Measurements from ENCODE around the gene NHLH1.

Gene NHLH1

DNA sequence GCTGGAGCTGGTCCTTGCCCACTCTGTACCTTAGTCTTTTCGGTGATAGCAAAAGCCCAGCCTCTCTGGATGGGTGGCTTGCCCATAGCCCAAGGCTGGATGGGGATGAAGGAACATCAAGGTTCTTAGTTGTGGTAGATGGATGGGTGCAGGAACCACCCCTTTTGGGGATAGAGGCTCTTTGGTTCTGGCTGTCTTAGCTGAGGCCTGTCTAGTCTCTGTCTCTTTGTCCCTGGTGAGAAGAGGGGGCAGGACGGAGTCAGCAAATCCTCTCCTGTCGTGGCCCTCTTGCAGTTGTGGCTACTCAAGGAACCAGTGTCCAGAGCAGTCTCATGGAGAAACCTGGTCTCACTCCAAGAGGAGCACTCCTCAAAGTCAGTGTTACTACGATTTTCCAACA is 42.0 kb downstream of the NHLH1 start:
- Histone ChIP-seq H3K9me3 (ENCODE audit: control insufficient read depth, low read length) (no peaks in the 10 kb centered on the region), H3K4me1 (ENCODE audit: control insufficient read depth, insufficient read depth, low read length) (peaks cover 41% of the 10 kb centered on the region), H3K27me3 (ENCODE audit: control insufficient read depth, insufficient read depth, low read length) (no peaks in the 10 kb centered on the region), H3K4me3 (ENCODE audit: low read length) (no peak overlapping the region), H3K36me3 (ENCODE audit: control insufficient read depth, insufficient read depth, low read length) (no peaks in the 10 kb centered on the region), H3K9ac (ENCODE audit: low read length) (no peak overlapping the region)

GRCh38 chr1:160409486-160409885 is 42.6 kb downstream of the NHLH1 start:
- H3K27me3 ChIP-seq (ENCODE audit: control insufficient read depth, insufficient read depth, low read length) = no peaks in the 10 kb centered on the region
- peaks cover 41% of the 10 kb centered on the region for H3K4me1 ChIP-seq (ENCODE audit: control insufficient read depth, insufficient read depth, low read length)
- no peaks in the 10 kb centered on the region for H3K9me3 ChIP-seq (ENCODE audit: control insufficient read depth, low read length)
- H3K4me3 ChIP-seq (ENCODE audit: low read length) = no peak overlapping the region
- H3K9ac ChIP-seq (ENCODE audit: low read length) = no peak overlapping the region
- H3K36me3 ChIP-seq (ENCODE audit: control insufficient read depth, insufficient read depth, low read length) = no peaks in the 10 kb centered on the region

DNA sequence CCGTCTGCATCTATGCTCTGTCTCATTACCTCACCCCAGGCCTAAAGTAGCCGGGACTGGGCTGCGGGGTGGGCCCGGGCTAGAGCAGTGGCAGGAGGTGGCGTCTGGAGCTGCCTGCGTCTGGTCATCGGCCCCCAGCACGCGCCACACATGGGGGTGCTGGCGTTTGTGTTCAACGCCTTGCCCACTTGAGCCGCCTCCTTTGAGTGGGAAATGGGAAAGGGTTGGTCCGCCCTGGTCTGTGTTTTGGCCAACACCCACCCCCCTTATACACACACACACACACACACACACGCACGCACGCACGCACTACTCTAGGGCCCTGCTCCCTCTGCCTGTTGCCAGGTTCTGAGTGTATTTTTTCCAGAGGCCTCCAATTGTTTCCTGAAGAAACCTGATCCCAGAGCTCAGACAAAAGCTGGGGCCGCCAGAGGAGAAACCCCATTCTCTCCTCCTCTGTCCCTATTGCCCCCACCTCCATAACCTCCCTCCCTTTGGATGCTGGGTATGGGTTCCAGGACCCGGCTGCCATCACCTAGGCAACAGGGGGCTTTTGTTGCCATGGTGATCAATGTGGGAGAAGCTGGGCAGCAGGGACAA is 43.6 kb downstream of the NHLH1 start:
- peak overlapping the region; percentile 15 for H3K9ac ChIP-seq (ENCODE audit: low read length)
- H3K36me3 ChIP-seq (ENCODE audit: control insufficient read depth, insufficient read depth, low read length) = no peaks in the 10 kb centered on the region
- no peaks in the 10 kb centered on the region for H3K27me3 ChIP-seq (ENCODE audit: control insufficient read depth, insufficient read depth, low read length)
- H3K9me3 ChIP-seq (ENCODE audit: control insufficient read depth, low read length) = no peaks in the 10 kb centered on the region
- H3K4me3 ChIP-seq (ENCODE audit: low read length) = no peak overlapping the region
- H3K4me1 ChIP-seq (ENCODE audit: control insufficient read depth, insufficient read depth, low read length) = peaks cover 41% of the 10 kb centered on the region

DNA sequence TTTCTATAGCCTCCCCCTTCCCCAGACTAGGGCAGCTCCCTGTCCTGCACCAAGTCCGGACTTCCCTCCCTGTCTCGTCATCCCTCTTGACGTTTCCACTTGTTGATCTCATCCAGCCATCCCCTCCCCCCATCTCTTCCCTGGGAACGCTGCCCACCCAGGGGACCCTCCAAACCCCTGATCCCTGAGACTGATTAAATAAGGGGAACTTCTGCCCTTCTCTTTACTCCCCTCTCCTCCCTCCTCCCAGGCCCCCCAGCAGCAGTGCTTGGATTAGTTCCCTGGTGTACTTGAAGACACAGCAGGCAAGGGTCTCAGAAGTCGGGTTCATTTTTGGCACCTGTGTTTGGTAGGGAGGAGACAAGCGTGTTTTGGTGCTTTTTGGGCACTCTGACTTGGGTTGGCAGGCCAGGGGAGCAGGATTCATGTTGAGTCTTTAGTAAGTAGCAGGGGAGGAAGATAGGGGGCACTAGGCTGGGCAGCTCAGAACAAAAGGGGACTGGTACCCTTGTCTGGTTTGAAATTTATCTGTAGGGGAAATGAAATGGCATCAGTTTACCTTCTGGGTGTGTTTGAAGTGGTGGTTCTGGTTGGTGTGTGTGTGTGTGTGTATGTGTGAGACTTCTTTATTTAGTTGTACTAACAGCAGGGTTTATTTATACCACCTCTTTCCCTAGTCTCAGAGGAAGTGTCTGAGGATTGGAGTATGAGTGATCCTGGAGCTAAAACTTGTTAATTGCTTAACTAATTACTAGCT is 44.6 kb downstream of the NHLH1 start:
- Histone ChIP-seq H3K9me3 (ENCODE audit: control insufficient read depth, low read length) (no peaks in the 10 kb centered on the region), H3K4me1 (ENCODE audit: control insufficient read depth, insufficient read depth, low read length) (peaks cover 34% of the 10 kb centered on the region), H3K27me3 (ENCODE audit: control insufficient read depth, insufficient read depth, low read length) (no peaks in the 10 kb centered on the region), H3K4me3 (ENCODE audit: low read length) (no peak overlapping the region), H3K36me3 (ENCODE audit: control insufficient read depth, insufficient read depth, low read length) (no peaks in the 10 kb centered on the region), H3K9ac (ENCODE audit: low read length) (peak overlapping the region; percentile 39)

GRCh38 chr1:160412028-160412362 is 45.1 kb downstream of the NHLH1 start:
- H3K27me3 ChIP-seq (ENCODE audit: control insufficient read depth, insufficient read depth, low read length) = no peaks in the 10 kb centered on the region
- no peak overlapping the region for H3K4me3 ChIP-seq (ENCODE audit: low read length)
- no peak overlapping the region for H3K9ac ChIP-seq (ENCODE audit: low read length)
- H3K4me1 ChIP-seq (ENCODE audit: control insufficient read depth, insufficient read depth, low read length) = peaks cover 32% of the 10 kb centered on the region
- no peaks in the 10 kb centered on the region for H3K9me3 ChIP-seq (ENCODE audit: control insufficient read depth, low read length)
- no peaks in the 10 kb centered on the region for H3K36me3 ChIP-seq (ENCODE audit: control insufficient read depth, insufficient read depth, low read length)

DNA sequence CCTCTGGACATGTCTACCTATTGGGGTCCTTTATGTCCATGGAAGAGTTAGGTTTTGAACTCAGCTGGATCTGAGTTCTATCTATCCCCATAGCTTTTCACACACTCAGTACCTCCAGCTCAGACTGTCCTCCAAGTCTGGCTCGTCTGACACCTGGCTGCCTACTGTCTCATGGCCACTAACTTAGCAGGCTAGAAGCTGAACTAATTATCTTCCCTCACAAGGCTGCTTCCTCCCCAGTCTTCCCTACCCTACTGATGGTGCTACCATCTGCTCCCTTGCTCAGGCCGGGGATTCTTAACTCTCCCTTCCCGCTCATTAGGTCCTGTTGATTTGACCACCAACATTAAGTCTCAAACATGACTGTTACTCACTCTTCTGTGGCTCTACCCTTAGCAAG is 46.8 kb downstream of the NHLH1 start:
- Histone ChIP-seq H3K27me3 (ENCODE audit: control insufficient read depth, insufficient read depth, low read length) (no peaks in the 10 kb centered on the region), H3K4me3 (ENCODE audit: low read length) (no peak overlapping the region), H3K9me3 (ENCODE audit: control insufficient read depth, low read length) (no peaks in the 10 kb centered on the region), H3K36me3 (ENCODE audit: control insufficient read depth, insufficient read depth, low read length) (no peaks in the 10 kb centered on the region), H3K9ac (ENCODE audit: low read length) (no peak overlapping the region), H3K4me1 (ENCODE audit: control insufficient read depth, insufficient read depth, low read length) (peaks cover 18% of the 10 kb centered on the region)

DNA sequence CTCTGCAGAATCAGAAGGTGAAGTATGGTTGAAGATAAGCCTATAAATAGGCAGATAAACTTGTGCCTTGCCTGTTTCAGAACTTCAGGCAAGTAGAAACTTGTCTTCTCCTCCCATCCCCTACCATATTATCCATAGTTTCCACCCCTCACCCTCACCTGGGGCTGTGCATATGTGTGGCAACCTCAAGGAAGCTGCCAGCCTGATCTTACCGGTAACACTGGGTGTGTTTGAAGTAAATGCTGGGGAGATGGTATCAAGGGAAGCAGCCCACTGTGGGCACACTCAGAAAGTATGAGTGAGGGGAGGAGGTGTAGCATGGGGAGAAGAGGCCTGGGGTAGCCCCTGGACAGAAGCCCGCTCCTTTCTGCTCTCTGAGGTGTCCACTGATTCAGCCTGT is 48.0 kb downstream of the NHLH1 start:
- H3K36me3 ChIP-seq (ENCODE audit: control insufficient read depth, insufficient read depth, low read length) = no peaks in the 10 kb centered on the region

GRCh38 chr1:160415696-160416290 is 48.9 kb downstream of the NHLH1 start:
- no peaks in the 10 kb centered on the region for H3K9me3 ChIP-seq (ENCODE audit: control insufficient read depth, low read length)
- no peak overlapping the region for H3K4me3 ChIP-seq (ENCODE audit: low read length)
- H3K9ac ChIP-seq (ENCODE audit: low read length) = no peak overlapping the region
- H3K4me1 ChIP-seq (ENCODE audit: control insufficient read depth, insufficient read depth, low read length) = peaks cover 9% of the 10 kb centered on the region
- no peaks in the 10 kb centered on the region for H3K36me3 ChIP-seq (ENCODE audit: control insufficient read depth, insufficient read depth, low read length)
- H3K27me3 ChIP-seq (ENCODE audit: control insufficient read depth, insufficient read depth, low read length) = no peaks in the 10 kb centered on the region

More for the DNA sequence above, 48.0 kb downstream of the NHLH1 start:
- no peaks in the 10 kb centered on the region for H3K9me3 ChIP-seq (ENCODE audit: control insufficient read depth, low read length)
- H3K9ac ChIP-seq (ENCODE audit: low read length) = no peak overlapping the region
- H3K4me1 ChIP-seq (ENCODE audit: control insufficient read depth, insufficient read depth, low read length) = peaks cover 13% of the 10 kb centered on the region
- no peaks in the 10 kb centered on the region for H3K27me3 ChIP-seq (ENCODE audit: control insufficient read depth, insufficient read depth, low read length)
- H3K4me3 ChIP-seq (ENCODE audit: low read length) = no peak overlapping the region

DNA sequence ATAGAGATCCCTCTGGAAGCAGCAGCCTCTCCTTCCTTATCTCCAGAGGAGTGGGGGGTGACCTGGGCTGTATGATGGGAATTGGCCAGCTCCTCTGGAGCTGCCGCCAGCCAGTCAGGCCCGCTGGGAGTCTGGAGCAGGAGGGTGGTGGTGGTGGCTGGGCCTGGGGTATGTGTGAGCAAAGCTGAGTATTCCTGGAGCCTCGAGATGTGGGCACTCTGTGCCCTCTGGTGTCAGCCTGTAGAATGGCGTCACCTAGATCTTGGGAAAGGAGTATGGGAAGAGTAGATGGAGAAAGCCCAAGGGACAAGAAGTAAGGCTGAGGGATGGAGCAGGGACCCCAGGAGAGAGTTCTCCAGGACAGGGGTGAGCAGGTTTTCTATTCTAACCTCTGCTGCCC is 49.5 kb downstream of the NHLH1 start:
- Histone ChIP-seq H3K4me3 (ENCODE audit: low read length) (no peak overlapping the region), H3K9ac (ENCODE audit: low read length) (no peak overlapping the region), H3K9me3 (ENCODE audit: control insufficient read depth, low read length) (no peaks in the 10 kb centered on the region), H3K4me1 (ENCODE audit: control insufficient read depth, insufficient read depth, low read length) (peaks cover 5% of the 10 kb centered on the region), H3K36me3 (ENCODE audit: control insufficient read depth, insufficient read depth, low read length) (no peaks in the 10 kb centered on the region), H3K27me3 (ENCODE audit: control insufficient read depth, insufficient read depth, low read length) (no peaks in the 10 kb centered on the region)

DNA sequence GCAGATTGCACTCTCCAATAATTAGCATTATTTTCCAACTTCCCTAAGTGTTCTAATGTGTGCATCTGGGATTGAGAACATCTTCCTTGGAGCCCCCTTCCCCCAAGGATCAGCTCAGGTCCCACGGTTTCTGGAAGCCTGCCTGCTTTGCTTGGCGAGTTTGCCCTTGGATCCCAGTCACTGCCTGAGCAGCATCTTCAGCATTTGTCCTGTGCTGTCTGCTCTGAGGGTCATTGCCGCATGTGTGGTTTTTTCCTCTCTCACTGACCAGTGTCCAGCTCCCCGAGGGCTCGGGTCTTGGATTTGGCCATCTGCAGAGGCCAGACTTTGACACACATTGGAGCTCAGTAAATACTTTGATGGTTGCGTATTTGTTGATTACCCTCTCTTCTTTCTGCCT is 51.6 kb downstream of the NHLH1 start:
- no peaks in the 10 kb centered on the region for H3K36me3 ChIP-seq (ENCODE audit: control insufficient read depth, insufficient read depth, low read length)
- H3K9me3 ChIP-seq (ENCODE audit: control insufficient read depth, low read length) = no peaks in the 10 kb centered on the region
- H3K4me3 ChIP-seq (ENCODE audit: low read length) = no peak overlapping the region
- no peaks in the 10 kb centered on the region for H3K4me1 ChIP-seq (ENCODE audit: control insufficient read depth, insufficient read depth, low read length)
- H3K9ac ChIP-seq (ENCODE audit: low read length) = no peak overlapping the region
- no peaks in the 10 kb centered on the region for H3K27me3 ChIP-seq (ENCODE audit: control insufficient read depth, insufficient read depth, low read length)

- Histone ChIP-seq H3K36me3 (ENCODE audit: control insufficient read depth, insufficient read depth, low read length) (no peaks in the 10 kb centered on the region), H3K9ac (ENCODE audit: low read length) (no peak overlapping the region), H3K27me3 (ENCODE audit: control insufficient read depth, insufficient read depth, low read length) (no peaks in the 10 kb centered on the region), H3K9me3 (ENCODE audit: control insufficient read depth, low read length) (no peaks in the 10 kb centered on the region), H3K4me1 (ENCODE audit: control insufficient read depth, insufficient read depth, low read length) (no peaks in the 10 kb centered on the region), H3K4me3 (ENCODE audit: low read length) (no peak overlapping the region)
Measured at GRCh38 chr1:160419150-160419837, 52.4 kb downstream of the NHLH1 start.

- H3K4me1 ChIP-seq (ENCODE audit: control insufficient read depth, insufficient read depth, low read length) = no peaks in the 10 kb centered on the region
- H3K27me3 ChIP-seq (ENCODE audit: control insufficient read depth, insufficient read depth, low read length) = no peaks in the 10 kb centered on the region
- H3K4me3 ChIP-seq (ENCODE audit: low read length) = no peak overlapping the region
- no peak overlapping the region for H3K9ac ChIP-seq (ENCODE audit: low read length)
- no peaks in the 10 kb centered on the region for H3K9me3 ChIP-seq (ENCODE audit: control insufficient read depth, low read length)
- H3K36me3 ChIP-seq (ENCODE audit: control insufficient read depth, insufficient read depth, low read length) = no peaks in the 10 kb centered on the region
Measured at GRCh38 chr1:160419838-160420169, 52.9 kb downstream of the NHLH1 start.

All from mucosa of stomach (tissue), 1 donor.